Endothelial cell of umbilical vein (primary cell): ENCODE data around the gene PPP2R3B. TPM values are rescaled to one million over a fixed set of nuclear protein-coding genes. Genes with fewer than 3 reads are reported as not detected.

ENCODE experiments used
- BruUV-seq: library from RNA; stranded (reverse); fragments of 400-500 nt; replicated peaks from 2 replicates; lab custom pipeline; 2021; lab: Mats Ljungman, UMichigan
- CTCF ChIA-PET: fragments of 300-600, 350-600 bp; sonication (Branson Sonifier 250); formaldehyde crosslinking; loops from one replicate; lab custom pipeline; 2021; ENCODE audit warnings: antibody characterized with exemption, inconsistent platforms; lab: Charles Lee
- POLR2A ChIA-PET: fragments of 300-600, 350-600 bp; sonication (Branson Sonifier 250); formaldehyde crosslinking; loops from one replicate; lab custom pipeline; 2021; ENCODE audit warnings: antibody characterized with exemption, inconsistent platforms; lab: Charles Lee
- DNase-seq: peaks from one replicate; pipeline ENCODE4 v3.0.0-alpha.2; 2011; ENCODE audit warnings: low read depth, low spot score
- FAIRE-seq: peaks from 2 replicates; lab custom pipeline; 2011; peaks lifted over from hg19 to GRCh38; lab: Jason Lieb, UNC
- H2AFZ ChIP-seq: 2 replicates; pipeline ENCODE4 v1.6.0; 2012; ENCODE audit warnings: low read depth, low read length, control low read depth, inconsistent platforms
- H3K27ac ChIP-seq: 2 replicates; pipeline ENCODE4 v1.5.1; 2011; ENCODE audit warnings: low read depth, mild to moderate bottlenecking, control low read depth, low read length, moderate library complexity; ENCODE audit not compliant: insufficient read depth
- H3K27me3 ChIP-seq, 2 experiments: 2 replicates each; pipeline versions ENCODE4 v1.6.0 to v1.6.1; 2011; ENCODE audit warnings: low read length in 2 of 2, mixed read lengths in 1 of 2; ENCODE audit not compliant: control insufficient read depth in 2 of 2, insufficient read depth in 2 of 2
- H3K36me3 ChIP-seq, 2 experiments: 2 replicates in 1 of 2; 3 replicates in 1 of 2; pipeline ENCODE4 v1.5.1; 2011; ENCODE audit warnings: low read length in 2 of 2, mild to moderate bottlenecking in 1 of 2, moderate library complexity in 1 of 2; ENCODE audit not compliant: control insufficient read depth in 2 of 2, insufficient read depth in 2 of 2; ENCODE audit errors: extremely low read depth in 1 of 2
- H3K4me1 ChIP-seq: 3 replicates; pipeline ENCODE4 v1.5.1; 2011; ENCODE audit warnings: mild to moderate bottlenecking, low read length; ENCODE audit not compliant: control insufficient read depth, insufficient read depth; ENCODE audit errors: extremely low read depth
- H3K4me2 ChIP-seq: 2 replicates; pipeline ENCODE4 v1.6.1; 2011; ENCODE audit warnings: low read length, control low read depth, mixed read lengths; ENCODE audit not compliant: insufficient read depth
- H3K4me3 ChIP-seq, 3 experiments: fragments of 200-600 bp in 1 of 3; sonication (generic), shearing (Covaris generic) in 1 of 3; replicated peaks in 1 of 3; 2 replicates each; pipeline ENCODE4 v1.5.1; 2011 to 2016; ENCODE audit warnings: control low read depth in 3 of 3, low read length in 3 of 3, mild to moderate bottlenecking in 2 of 3, inconsistent platforms in 1 of 3, low read depth in 1 of 3, moderate library complexity in 1 of 3; ENCODE audit not compliant: insufficient read depth in 1 of 3
- H3K79me2 ChIP-seq: 2 replicates; pipeline ENCODE4 v1.6.0; 2012; ENCODE audit warnings: low read length, inconsistent platforms; ENCODE audit not compliant: control insufficient read depth, insufficient read depth
- H3K9ac ChIP-seq: replicated peaks from 2 replicates; pipeline ENCODE3; 2011; ENCODE audit warnings: low read length, control low read depth; ENCODE audit not compliant: insufficient read depth; ENCODE audit errors: extremely low read depth
- H3K9me1 ChIP-seq: replicated peaks from 3 replicates; pipeline ENCODE4 v1.6.0; 2011; ENCODE audit warnings: mild to moderate bottlenecking, low read length; ENCODE audit not compliant: control insufficient read depth, insufficient read depth; ENCODE audit errors: extremely low read depth
- H3K9me3 ChIP-seq: replicated peaks from 2 replicates; pipeline ENCODE4 v1.5.1; 2012; ENCODE audit warnings: low read length, inconsistent platforms; ENCODE audit not compliant: control insufficient read depth, insufficient read depth
- H4K20me1 ChIP-seq: replicated peaks from 2 replicates; pipeline ENCODE3; 2011; ENCODE audit warnings: mild to moderate bottlenecking, low read length; ENCODE audit not compliant: control insufficient read depth, insufficient read depth; ENCODE audit errors: extremely low read depth
- CTCF ChIP-seq, 2 donors: IDR thresholded peaks; 1 replicate in 1 of 2; 2 replicates in 1 of 2; pipeline ENCODE4 v1.5.1; 2011; ENCODE audit warnings: low read length in 2 of 2, mild to moderate bottlenecking in 2 of 2, moderate library complexity in 2 of 2, control low read depth in 1 of 2, inconsistent platforms in 1 of 2, low read depth in 1 of 2; ENCODE audit not compliant: insufficient read depth in 1 of 2; ENCODE audit errors: extremely low read depth in 1 of 2
- EZH2 ChIP-seq: IDR thresholded peaks from 2 replicates; pipeline ENCODE4 v1.6.1; 2012; ENCODE audit warnings: borderline replicate concordance, low read depth, mild to moderate bottlenecking, moderate library complexity, low read length, inconsistent platforms; ENCODE audit not compliant: severe bottlenecking
- FOS ChIP-seq: IDR thresholded peaks from 2 replicates; pipeline ENCODE4 v1.6.1; 2011; ENCODE audit warnings: mild to moderate bottlenecking, low read length, moderate library complexity, borderline replicate concordance; ENCODE audit not compliant: insufficient read depth
- GATA2 ChIP-seq: IDR thresholded peaks from 2 replicates; pipeline ENCODE4 v1.7.0; 2011; ENCODE audit warnings: low read depth, mild to moderate bottlenecking, moderate library complexity, mixed read lengths, low read length; ENCODE audit not compliant: insufficient read length, insufficient read depth
- JUN ChIP-seq: IDR thresholded peaks from 2 replicates; pipeline ENCODE4 v1.6.1; 2011; ENCODE audit warnings: borderline replicate concordance, low read depth; ENCODE audit not compliant: insufficient read length, insufficient read depth
- MAX ChIP-seq: IDR thresholded peaks from 2 replicates; pipeline ENCODE4 v1.6.1; 2011; ENCODE audit not compliant: insufficient read depth, insufficient read length
- MYC ChIP-seq: IDR thresholded peaks from one replicate; pipeline ENCODE4 v1.6.1; 2011; ENCODE audit warnings: mild to moderate bottlenecking, low read depth, low read length
- POLR2A ChIP-seq: IDR thresholded peaks from 2 replicates; pipeline ENCODE4 v1.6.1; 2012; ENCODE audit warnings: low read depth, mild to moderate bottlenecking, control low read depth, low read length
- POLR2AphosphoS5 ChIP-seq: IDR thresholded peaks from 2 replicates; pipeline ENCODE4 v1.6.1; 2012; ENCODE audit warnings: low read depth, mild to moderate bottlenecking, control low read depth, low read length, moderate library complexity; ENCODE audit not compliant: insufficient read depth
- dilution Hi-C: fragments of 300-500 bp; cut with MboI; formaldehyde crosslinking; loops from one replicate; pipeline ENCODE4 v1.15.0; 2019; ENCODE audit warnings: low sequenced_read_pairs; ENCODE audit not compliant: extremely low pct_ligation_motif_present
- intact Hi-C: fragments of 100-400 bp; cut with micrococcal nuclease; formaldehyde crosslinking; loops from one replicate; pipeline ENCODE4 v1.10.0; 2022
- polyA plus RNA-seq, 4 experiments: library from polyadenylated mRNA; depleted of rRNA in 3 of 4; stranded (reverse) in 3 of 4; unstranded in 1 of 4; fragments of >200 nt; gene quantifications; 2 replicates each; pipeline versions ENCODE4 v1.2.1 to v1.2.3, GENCODE V29; 2011 to 2012; ENCODE audit warnings: missing spikeins in 1 of 4
- total RNA-seq: library from RNA; stranded (reverse); gene quantifications from 2 replicates; pipeline ENCODE4 v1.2.3, GENCODE V29; 2021

Gene PPP2R3B
- total and polyA plus RNA-seq, 2 donors (not counting 3 experiments of a cell fraction or from before 2014, with no cell fraction given): 19.1 to 33.6 TPM

- TF ChIP-seq CTCF (IDR thresholded peaks at IDR 0.05; ENCODE audit: extremely low read depth in 1 of 2, insufficient read depth in 1 of 2, low read depth in 1 of 2, low read length in 2 of 2) (no peak), POLR2AphosphoS5 (no peak), JUN (no peak), GATA2 (no peak), MYC (no peak), MAX (no peak), POLR2A (no peak), EZH2 (no peak), FOS (no peak)
- POLR2A ChIA-PET: no interaction called here
- Histone ChIP-seq H3K4me2 (no peak overlapping the region), H4K20me1 (no peaks in the 10 kb centered on the region), H2AFZ (no peak overlapping the region), H3K4me3 (no peak overlapping the region), H3K9ac (no peak overlapping the region), H3K9me1 (no peaks in the 10 kb centered on the region), H3K27ac (no peak overlapping the region), H3K27me3 (peaks cover 0 to 3% of the 10 kb centered on the region in 2 experiments), H3K4me1 (no peaks in the 10 kb centered on the region), H3K79me2 (no peaks in the 10 kb centered on the region), H3K36me3 (no peaks in the 10 kb centered on the region), H3K9me3 (no peaks in the 10 kb centered on the region)
- dilution Hi-C loops (no loop called here), intact Hi-C loops (no loop called here)
- DNase-seq: no peak
- no TSS peak for BruUV-seq
- FAIRE-seq: no peak
- CTCF ChIA-PET: no interaction called here
Observed at GRCh38 chrX:332916-333610, 53.6 kb downstream of the PPP2R3B start.
